Panc1 (cell line): Measurements from ENCODE around the gene GTF2H4. TPM values are rescaled to one million over a fixed set of nuclear protein-coding genes. Genes with fewer than 3 reads are reported as not detected.

ENCODE experiments used
- ATAC-seq: fragments of 200-7000 bp; cut with Tn5 transposase; 2 replicates; pipeline ENCODE4 v1.9.1; 2020; ENCODE audit warnings: mild to moderate bottlenecking, moderate library complexity
- BruUV-seq: library from RNA; stranded (reverse); fragments of 400-500 nt; replicated peaks from 2 replicates; lab custom pipeline; 2021; lab: Mats Ljungman, UMichigan
- CTCF ChIA-PET: fragments of 300-600 bp; sonication (Branson Sonifier 250); formaldehyde crosslinking; loops from one replicate; lab custom pipeline; 2022; ENCODE audit warnings: antibody characterized with exemption; lab: Charles Lee
- POLR2A ChIA-PET: fragments of 300-600 bp; sonication (Branson Sonifier 250); formaldehyde crosslinking; loops from one replicate; lab custom pipeline; 2022; ENCODE audit warnings: antibody characterized with exemption; lab: Charles Lee
- DNase-seq: peaks from one replicate; pipeline ENCODE4 v3.0.0-alpha.2; 2010; ENCODE audit warnings: low read depth, low spot score
- H3K27ac ChIP-seq: 2 replicates; pipeline ENCODE4 v1.5.1; 2011; ENCODE audit warnings: mild to moderate bottlenecking, low read length, inconsistent platforms
- H3K27me3 ChIP-seq: fragments of 200-500 bp; sonication (Bioruptor generic); 2 replicates; pipeline ENCODE4 v1.6.0; 2014; ENCODE audit warnings: low read length, inconsistent platforms; ENCODE audit not compliant: control insufficient read depth, insufficient read depth
- H3K36me3 ChIP-seq: fragments of 200-500 bp; sonication (Bioruptor generic); 2 replicates; pipeline ENCODE4 v1.5.1; 2014; ENCODE audit warnings: inconsistent platforms, mild to moderate bottlenecking, low read length, moderate library complexity; ENCODE audit not compliant: control insufficient read depth, insufficient read depth
- H3K4me1 ChIP-seq: 2 replicates; pipeline ENCODE4 v1.5.1; 2011; ENCODE audit warnings: inconsistent platforms, mild to moderate bottlenecking, low read length, moderate library complexity; ENCODE audit not compliant: control insufficient read depth, insufficient read depth
- H3K4me3 ChIP-seq, 2 experiments: 2 replicates each; pipeline ENCODE4 v1.5.1; 2011 to 2012; ENCODE audit warnings: low read depth in 2 of 2, low read length in 2 of 2, mild to moderate bottlenecking in 2 of 2, inconsistent platforms in 1 of 2, moderate library complexity in 1 of 2
- H3K9me3 ChIP-seq: fragments of 200-500 bp; sonication (Bioruptor generic); 2 replicates; pipeline ENCODE4 v1.5.1; 2014; ENCODE audit warnings: low read depth, mild to moderate bottlenecking, inconsistent platforms, low read length, moderate library complexity; ENCODE audit not compliant: control insufficient read depth, insufficient read depth
- POLR2AphosphoS5 ChIP-seq: IDR thresholded peaks from 2 replicates; pipeline ENCODE4 v1.6.1; 2012; ENCODE audit warnings: mild to moderate bottlenecking, low read depth, low read length, moderate library complexity
- REST ChIP-seq, 2 experiments: IDR thresholded peaks; 2 replicates each; pipeline ENCODE4 v1.6.1; 2011 to 2012; ENCODE audit warnings: low read depth in 2 of 2, control low read depth in 1 of 2, low read length in 1 of 2, mild to moderate bottlenecking in 1 of 2, moderate library complexity in 1 of 2; ENCODE audit not compliant: insufficient read depth in 1 of 2
- SIN3A ChIP-seq: IDR thresholded peaks from 2 replicates; pipeline ENCODE4 v1.6.1; 2012; ENCODE audit warnings: low read depth, mild to moderate bottlenecking, low read length, moderate library complexity, borderline replicate concordance; ENCODE audit not compliant: insufficient read depth
- TCF7L2 ChIP-seq: IDR thresholded peaks from 2 replicates; pipeline ENCODE4 v1.6.1; 2011; ENCODE audit warnings: mild to moderate bottlenecking, low read depth, low read length, inconsistent platforms
- in situ Hi-C: cut with HindIII; loops from 2 replicates; pipeline ENCODE4 v1.10.0; 2016; ENCODE audit warnings: low sequenced_read_pairs, low pct_unique_long_range_greater_than_20kb
- intact Hi-C: fragments of 100-400 bp; cut with micrococcal nuclease; formaldehyde crosslinking; loops from one replicate; pipeline ENCODE4 v1.10.0; 2022; ENCODE audit not compliant: unreplicated experiment
- total RNA-seq: library from RNA; stranded (reverse); gene quantifications from one replicate; pipeline ENCODE4 v1.2.1, GENCODE V29; 2021; ENCODE audit not compliant: unreplicated experiment
- TF ChIP-seq, protein P1 (sequence below): fragments of 450-650 bp; IDR thresholded peaks from 2 replicates; pipeline ENCODE4 v1.5.1; 2017; ENCODE audit warnings: mild to moderate bottlenecking

The GTF2H4 gene
- total RNA-seq, 1 experiment from 2014 or later: 27.5 TPM

GRCh38 chr6:30898750-30899360 is 9.2 kb upstream of the GTF2H4 start:
- in situ Hi-C loops (no loop called here), intact Hi-C loops (no loop called here)
- BruUV-seq: no TSS peak
- no peak overlapping the region for H3K4me3 ChIP-seq
- POLR2A ChIA-PET: interaction anchor here (0.6 kb wide), 1 partner anchor 54 kb away, joined by 10 read pairs; no protein-coding TSS in a partner anchor
- no peak overlapping the region for H3K27ac ChIP-seq
- DNase-seq (no peak), ATAC-seq (0 out of 2 replicates have a peak, but pooled peaks have one; percentile 12)
- no peaks in the 10 kb centered on the region for H3K27me3 ChIP-seq
- no peak for TF ChIP-seq REST (IDR thresholded peaks at IDR 0.05; ENCODE audit: insufficient read depth in 1 of 2, low read depth in 2 of 2, low read length in 1 of 2)
- TF ChIP-seq POLR2AphosphoS5: no peak
- no peak for TF ChIP-seq TCF7L2
- TF ChIP-seq, protein P1, sequence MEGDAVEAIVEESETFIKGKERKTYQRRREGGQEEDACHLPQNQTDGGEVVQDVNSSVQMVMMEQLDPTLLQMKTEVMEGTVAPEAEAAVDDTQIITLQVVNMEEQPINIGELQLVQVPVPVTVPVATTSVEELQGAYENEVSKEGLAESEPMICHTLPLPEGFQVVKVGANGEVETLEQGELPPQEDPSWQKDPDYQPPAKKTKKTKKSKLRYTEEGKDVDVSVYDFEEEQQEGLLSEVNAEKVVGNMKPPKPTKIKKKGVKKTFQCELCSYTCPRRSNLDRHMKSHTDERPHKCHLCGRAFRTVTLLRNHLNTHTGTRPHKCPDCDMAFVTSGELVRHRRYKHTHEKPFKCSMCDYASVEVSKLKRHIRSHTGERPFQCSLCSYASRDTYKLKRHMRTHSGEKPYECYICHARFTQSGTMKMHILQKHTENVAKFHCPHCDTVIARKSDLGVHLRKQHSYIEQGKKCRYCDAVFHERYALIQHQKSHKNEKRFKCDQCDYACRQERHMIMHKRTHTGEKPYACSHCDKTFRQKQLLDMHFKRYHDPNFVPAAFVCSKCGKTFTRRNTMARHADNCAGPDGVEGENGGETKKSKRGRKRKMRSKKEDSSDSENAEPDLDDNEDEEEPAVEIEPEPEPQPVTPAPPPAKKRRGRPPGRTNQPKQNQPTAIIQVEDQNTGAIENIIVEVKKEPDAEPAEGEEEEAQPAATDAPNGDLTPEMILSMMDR: no peak
- no peak for TF ChIP-seq SIN3A
- CTCF ChIA-PET: no interaction called here
- H3K36me3 ChIP-seq: no peaks in the 10 kb centered on the region
- no peaks in the 10 kb centered on the region for H3K9me3 ChIP-seq
- H3K4me1 ChIP-seq: no peaks in the 10 kb centered on the region

DNA sequence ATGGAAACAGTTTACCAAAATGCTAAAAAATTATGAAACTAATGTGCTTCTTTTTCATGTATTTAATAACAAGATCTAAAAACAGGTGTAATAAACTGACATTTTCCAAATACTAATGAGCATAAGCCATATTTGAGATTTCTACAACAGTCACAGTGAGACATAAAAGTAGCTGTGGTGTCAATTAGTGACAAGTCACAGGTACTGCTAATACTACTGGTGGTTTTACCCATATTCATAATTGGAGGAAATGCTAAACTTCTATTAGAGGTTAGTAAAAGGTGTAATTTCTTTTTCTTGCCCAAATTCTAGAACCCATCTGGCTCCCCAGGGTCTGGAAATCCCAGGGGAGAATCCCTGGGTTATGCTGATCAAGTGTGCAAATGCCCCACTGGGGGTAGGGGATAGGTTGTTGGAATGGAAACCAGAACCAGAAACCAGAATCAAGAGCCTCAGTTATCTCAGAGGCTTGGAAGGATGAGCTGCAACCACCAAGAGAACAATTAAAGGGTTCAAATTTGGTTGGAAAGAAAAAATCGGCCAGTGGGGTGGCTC is 7.1 kb upstream of the GTF2H4 start:
- DNase-seq: no peak
- ChIA-PET POLR2A (interaction anchor here (0.6 kb wide), 1 partner anchor 179 kb away, joined by 3 read pairs; no protein-coding TSS in a partner anchor), CTCF (no interaction called here)
- H3K36me3 ChIP-seq: no peaks in the 10 kb centered on the region
- in situ Hi-C loops (no loop called here), intact Hi-C loops (no loop called here)
- H3K4me3 ChIP-seq: no peak overlapping the region
- no TSS peak for BruUV-seq
- ATAC-seq: no peak
- H3K27me3 ChIP-seq: no peaks in the 10 kb centered on the region
- TF ChIP-seq SIN3A (no peak), TCF7L2 (no peak), REST (IDR thresholded peaks at IDR 0.05; ENCODE audit: insufficient read depth in 1 of 2, low read depth in 2 of 2, low read length in 1 of 2) (no peak), POLR2AphosphoS5 (no peak)
- TF ChIP-seq, protein P1: no peak
- H3K9me3 ChIP-seq: no peaks in the 10 kb centered on the region
- no peaks in the 10 kb centered on the region for H3K4me1 ChIP-seq
- no peak overlapping the region for H3K27ac ChIP-seq
